Measurements from ENCODE around the gene RIC8B.

Gene RIC8B

GRCh38 chr12:106744600-106744999, 29.9 kb upstream of the RIC8B start:
- H3K4me3 ChIP-seq (replicated peaks in 1 of 2; ENCODE audit: low read depth in 2 of 2, low read length in 2 of 2): no peak overlapping the region
- TF ChIP-seq CTCF (IDR thresholded peaks at IDR 0.05; ENCODE audit: low read depth, low read length): no peak
- DNase-seq (ENCODE audit: low read depth in 2 of 2): no peak

- TF ChIP-seq CTCF (IDR thresholded peaks at IDR 0.05; ENCODE audit: low read depth, low read length): no peak
- DNase-seq (ENCODE audit: low read depth in 2 of 2): no peak
- no peak overlapping the region for H3K4me3 ChIP-seq (replicated peaks in 1 of 2; ENCODE audit: low read depth in 2 of 2, low read length in 2 of 2)
These were observed 29.2 kb upstream of the RIC8B start for GRCh38 chr12:106745181-106745745.

- TF ChIP-seq CTCF (IDR thresholded peaks at IDR 0.05; ENCODE audit: low read depth, low read length): no peak
- DNase-seq (ENCODE audit: low read depth in 2 of 2): no peak
- no peak overlapping the region for H3K4me3 ChIP-seq (replicated peaks in 1 of 2; ENCODE audit: low read depth in 2 of 2, low read length in 2 of 2)
These were observed 26.5 kb upstream of the RIC8B start for GRCh38 chr12:106747973-106748436.

GRCh38 chr12:106750524-106750923, 24.0 kb upstream of the RIC8B start:
- TF ChIP-seq CTCF (IDR thresholded peaks at IDR 0.05; ENCODE audit: low read depth, low read length): no peak
- no peak overlapping the region for H3K4me3 ChIP-seq (replicated peaks in 1 of 2; ENCODE audit: low read depth in 2 of 2, low read length in 2 of 2)
- no peak for DNase-seq (ENCODE audit: low read depth in 2 of 2)

- no peak for TF ChIP-seq CTCF (IDR thresholded peaks at IDR 0.05; ENCODE audit: low read depth, low read length)
- no peak for DNase-seq (ENCODE audit: low read depth in 2 of 2)
- H3K4me3 ChIP-seq (replicated peaks in 1 of 2; ENCODE audit: low read depth in 2 of 2, low read length in 2 of 2): no peak overlapping the region
These were observed 21.0 kb upstream of the RIC8B start for GRCh38 chr12:106753526-106753925.

- no peak for DNase-seq (ENCODE audit: low read depth in 2 of 2)
- no peak overlapping the region for H3K4me3 ChIP-seq (replicated peaks in 1 of 2; ENCODE audit: low read depth in 2 of 2, low read length in 2 of 2)
- TF ChIP-seq CTCF (IDR thresholded peaks at IDR 0.05; ENCODE audit: low read depth, low read length): no peak
These were observed 20.2 kb upstream of the RIC8B start for GRCh38 chr12:106754331-106754730.
